Left lung (tissue), 10 donors: ENCODE results near the gene SLC34A3. TPM values are rescaled to one million over a fixed set of nuclear protein-coding genes. Genes with fewer than 3 reads are reported as not detected.

Experiments used
- ATAC-seq: fragments of 200-7000 bp; cut with Tn5 transposase; one replicate; pipeline ENCODE4 v1.9.1; 2020; ENCODE audit warnings: moderate library complexity
- DNase-seq, 4 donors: peaks; one replicate each; pipeline ENCODE4 v3.0.0-alpha.2; 2013 to 2020
- H3K27ac ChIP-seq, 2 donors: fragments of 200-600 bp; sonication (generic) in 1 of 2; one replicate each; pipeline versions ENCODE4 v1.5.0 to v1.8.0; 2020 to 2021
- H3K27me3 ChIP-seq, 2 donors: fragments of 200-600 bp; sonication (generic) in 1 of 2; one replicate each; pipeline versions ENCODE4 v1.5.0 to v1.8.0; 2020 to 2021
- H3K36me3 ChIP-seq, 2 donors: fragments of 200-600 bp; sonication (generic) in 1 of 2; one replicate each; pipeline versions ENCODE4 v1.5.0 to v1.8.0; 2020 to 2021
- H3K4me1 ChIP-seq, 2 donors: fragments of 200-600 bp; one replicate each; pipeline ENCODE4 v1.8.0; 2021
- H3K4me3 ChIP-seq, 2 donors: fragments of 200-600 bp; sonication (generic) in 1 of 2; one replicate each; pipeline versions ENCODE4 v1.5.0 to v1.8.0; 2020 to 2021; ENCODE audit warnings: mild to moderate bottlenecking in 1 of 2
- H3K9me3 ChIP-seq, 2 donors: fragments of 200-600 bp; sonication (generic) in 1 of 2; one replicate each; pipeline versions ENCODE4 v1.5.0 to v1.8.0; 2020 to 2021
- intact Hi-C, 2 donors: fragments of 100-400 bp; cut with DNase I; formaldehyde crosslinking; loops; one replicate each; pipeline versions ENCODE4 v1.11.2 to v1.14.2; 2022
- polyA plus RNA-seq, 6 donors: library from polyadenylated mRNA; unstranded; fragments of 120-200 nt; gene quantifications; one replicate each; pipeline ENCODE4 v1.2.1, GENCODE V29; 2013; ENCODE audit not compliant: insufficient read length in 6 of 6
- total RNA-seq, 2 donors: library from RNA; stranded (reverse); fragmentation: NEBNext Ultra II Directional; extraction: Animal tissue kit (Norgen Biotek cat#: 25700); gene quantifications; one replicate each; pipeline ENCODE4 v1.2.1, GENCODE V29; 2021
- TF ChIP-seq, protein P1 (sequence below), 2 donors: fragments of 200-600 bp; sonication (generic) in 1 of 2; IDR thresholded peaks; one replicate each; pipeline versions ENCODE4 v1.5.0 to v1.8.0; 2021; ENCODE audit warnings: antibody characterized with exemption in 2 of 2
- donor health status: DM: no; HTN: yes; CAD: no.
- donor health status: DM: no; HTN: no; CAD: no.

The SLC34A3 gene
- total and polyA plus RNA-seq, 8 donors: 0.12 to 2.8 (median 1.7) TPM; not detected in 1

DNA sequence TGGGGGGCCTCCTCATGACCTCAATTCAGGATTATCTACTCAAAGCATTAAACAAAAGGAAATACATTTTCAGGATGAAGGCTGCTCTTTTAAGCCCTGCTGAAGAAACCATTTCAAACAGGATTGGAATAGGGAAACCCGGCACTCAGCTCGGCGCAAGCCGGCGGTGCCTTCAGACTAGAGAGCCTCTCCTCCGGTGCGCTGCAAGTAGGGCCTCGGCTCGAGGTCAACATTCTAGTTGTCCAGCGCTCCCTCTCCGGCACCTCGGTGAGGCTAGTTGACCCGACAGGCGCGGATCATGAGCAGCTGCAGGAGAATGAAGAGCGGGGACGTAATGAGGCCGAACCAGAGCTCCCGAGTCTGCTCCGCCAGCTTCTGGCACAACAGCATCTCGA is 26.0 kb upstream of the SLC34A3 start:
- ATAC-seq (no peak), DNase-seq (no peak)
- Histone ChIP-seq H3K9me3 (no peaks in the 10 kb centered on the region), H3K4me1 (peaks cover 21 to 64% of the 10 kb centered on the region in 2 donors), H3K27me3 (peaks cover 0 to under 1% of the 10 kb centered on the region in 2 donors), H3K27ac (peak overlapping the region in 1 of 2 donors; percentile 86), H3K36me3 (peaks cover 0 to 15% of the 10 kb centered on the region in 2 donors), H3K4me3 (peak overlapping the region; percentile 96 to 99)
- TF ChIP-seq, protein P1, sequence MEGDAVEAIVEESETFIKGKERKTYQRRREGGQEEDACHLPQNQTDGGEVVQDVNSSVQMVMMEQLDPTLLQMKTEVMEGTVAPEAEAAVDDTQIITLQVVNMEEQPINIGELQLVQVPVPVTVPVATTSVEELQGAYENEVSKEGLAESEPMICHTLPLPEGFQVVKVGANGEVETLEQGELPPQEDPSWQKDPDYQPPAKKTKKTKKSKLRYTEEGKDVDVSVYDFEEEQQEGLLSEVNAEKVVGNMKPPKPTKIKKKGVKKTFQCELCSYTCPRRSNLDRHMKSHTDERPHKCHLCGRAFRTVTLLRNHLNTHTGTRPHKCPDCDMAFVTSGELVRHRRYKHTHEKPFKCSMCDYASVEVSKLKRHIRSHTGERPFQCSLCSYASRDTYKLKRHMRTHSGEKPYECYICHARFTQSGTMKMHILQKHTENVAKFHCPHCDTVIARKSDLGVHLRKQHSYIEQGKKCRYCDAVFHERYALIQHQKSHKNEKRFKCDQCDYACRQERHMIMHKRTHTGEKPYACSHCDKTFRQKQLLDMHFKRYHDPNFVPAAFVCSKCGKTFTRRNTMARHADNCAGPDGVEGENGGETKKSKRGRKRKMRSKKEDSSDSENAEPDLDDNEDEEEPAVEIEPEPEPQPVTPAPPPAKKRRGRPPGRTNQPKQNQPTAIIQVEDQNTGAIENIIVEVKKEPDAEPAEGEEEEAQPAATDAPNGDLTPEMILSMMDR (IDR thresholded peaks at IDR 0.05): no peak
- intact Hi-C loops: no loop called here

DNA sequence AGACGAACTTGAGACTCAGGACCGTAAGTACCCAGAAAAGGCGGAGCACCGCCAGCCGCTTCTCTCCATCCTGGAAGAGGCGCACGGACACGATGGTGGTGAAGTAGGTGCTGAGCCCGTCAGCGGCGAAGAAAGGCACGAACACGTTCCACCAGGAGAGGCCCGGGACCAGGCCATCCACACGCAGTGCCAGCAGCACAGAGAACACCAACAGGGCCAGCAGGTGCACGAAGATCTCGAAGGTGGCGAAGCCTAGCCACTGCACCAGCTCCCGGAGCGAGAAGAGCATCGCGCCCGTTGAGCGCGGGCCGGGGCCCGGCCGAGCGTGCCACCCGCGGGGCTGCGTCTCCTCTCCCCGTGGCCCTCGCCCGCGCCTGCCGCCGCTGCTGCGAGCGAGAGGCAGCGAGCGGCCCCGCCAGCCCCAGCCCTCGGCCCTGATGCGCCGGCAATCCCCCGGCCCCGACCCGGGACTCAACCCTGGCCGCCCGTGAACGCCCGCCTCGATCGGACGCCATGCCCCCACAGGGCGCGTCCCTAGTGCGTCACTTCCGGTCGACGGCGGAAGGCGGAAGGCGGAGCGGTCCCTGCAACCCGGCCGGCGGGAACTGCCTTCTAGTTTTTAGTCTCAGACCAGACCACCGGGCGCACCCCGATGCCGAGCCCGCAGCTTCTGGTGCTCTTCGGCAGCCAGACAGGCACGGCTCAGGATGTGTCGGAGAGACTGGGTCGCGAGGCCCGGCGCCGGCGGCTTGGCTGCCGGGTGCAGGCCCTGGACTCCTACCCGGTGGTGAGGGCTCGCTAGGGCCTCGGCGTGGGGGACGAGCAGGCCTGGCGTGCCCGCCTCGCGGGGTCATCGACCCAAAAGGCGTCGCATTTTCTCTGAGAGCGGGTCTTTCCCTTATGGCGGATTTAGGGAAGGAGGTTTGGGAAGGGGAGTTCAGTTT is 25.3 kb upstream of the SLC34A3 start, which contains the start of the genes NDOR1 and TMEM203:
Gene NDOR1, plus strand, starts transcription at position 575 of the 944 bp plus-strand sequence. Its CDS starts 78 bp downstream, at position 653.
Gene TMEM203, minus strand, starts transcription at position 523 of the 944 bp plus-strand sequence. Its CDS starts 234 bp downstream, at position 289.
- DNase-seq: peak; percentile 85 to 99 (median 94)
- peak within 1 kb of the TSS; percentile 30 to 86 for H3K27ac ChIP-seq
- H3K36me3 ChIP-seq: peaks cover 0 to 22% of the 10 kb centered on the region in 2 donors
- no peaks in the 10 kb centered on the region for H3K27me3 ChIP-seq
- intact Hi-C loops: no loop called here
- TF ChIP-seq, protein P1 (IDR thresholded peaks at IDR 0.05): no peak
- ATAC-seq: peak; percentile 62
- H3K4me1 ChIP-seq: peaks cover 21 to 62% of the 10 kb centered on the region in 2 donors
- no peaks in the 10 kb centered on the region for H3K9me3 ChIP-seq
- peak within 1 kb of the TSS; percentile 96 to 99 for H3K4me3 ChIP-seq

DNA sequence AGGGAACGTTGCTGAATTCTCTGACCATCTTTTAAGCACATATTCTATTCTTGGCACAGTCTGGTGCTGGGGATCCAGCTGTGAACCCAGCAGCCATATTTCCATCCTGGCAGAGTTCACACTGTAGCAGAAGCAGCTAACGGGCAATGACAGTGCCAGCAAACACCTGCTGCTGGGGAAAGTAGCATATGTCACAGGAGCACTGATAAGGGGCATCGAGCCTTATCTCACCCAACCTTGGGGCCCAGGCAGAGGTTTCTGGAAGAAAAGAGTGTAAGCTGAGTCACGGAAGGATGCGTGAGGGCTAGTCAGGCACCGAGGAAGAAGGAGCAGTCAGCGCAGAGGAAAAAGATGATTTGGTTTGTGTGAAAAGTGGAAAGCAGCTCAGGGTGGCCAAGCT is 24.1 kb upstream of the SLC34A3 start:
- Histone ChIP-seq H3K4me3 (peak overlapping the region in 1 of 2 donors; percentile 96), H3K27me3 (no peaks in the 10 kb centered on the region), H3K36me3 (peaks cover 0 to 23% of the 10 kb centered on the region in 2 donors), H3K4me1 (peaks cover 21 to 56% of the 10 kb centered on the region in 2 donors), H3K27ac (no peak overlapping the region), H3K9me3 (no peaks in the 10 kb centered on the region)
- intact Hi-C loops: no loop called here
- TF ChIP-seq, protein P1 (IDR thresholded peaks at IDR 0.05): no peak
- ATAC-seq (no peak), DNase-seq (no peak)

DNA sequence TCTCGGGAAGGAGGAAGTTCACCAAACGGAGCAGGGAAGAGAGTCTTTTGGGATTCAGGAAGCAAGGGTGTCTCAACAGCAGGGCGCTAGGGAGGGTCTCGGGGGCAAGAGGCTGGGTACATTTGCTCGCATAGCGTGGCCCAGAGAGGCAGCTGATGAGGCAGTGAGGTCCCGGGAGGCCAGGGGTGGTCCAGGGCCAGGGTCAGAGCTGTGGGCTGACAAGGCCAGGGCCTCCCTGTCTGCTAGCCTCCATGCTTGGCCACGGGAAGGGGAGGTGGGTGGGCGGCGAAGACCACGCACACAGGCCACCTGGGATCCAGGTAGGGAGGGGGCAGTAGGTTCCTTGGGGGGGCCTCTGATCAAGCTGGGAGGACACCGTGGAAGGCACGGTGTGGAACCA is 19.2 kb upstream of the SLC34A3 start:
- Histone ChIP-seq H3K27me3 (no peaks in the 10 kb centered on the region), H3K36me3 (peaks cover 0 to 55% of the 10 kb centered on the region in 2 donors), H3K9me3 (no peaks in the 10 kb centered on the region), H3K4me3 (no peak overlapping the region), H3K4me1 (peaks cover 2 to 14% of the 10 kb centered on the region in 2 donors), H3K27ac (no peak overlapping the region)
- no peak for ATAC-seq
- DNase-seq: no peak
- TF ChIP-seq, protein P1 (IDR thresholded peaks at IDR 0.05): no peak
- intact Hi-C loops: no loop called here

DNA sequence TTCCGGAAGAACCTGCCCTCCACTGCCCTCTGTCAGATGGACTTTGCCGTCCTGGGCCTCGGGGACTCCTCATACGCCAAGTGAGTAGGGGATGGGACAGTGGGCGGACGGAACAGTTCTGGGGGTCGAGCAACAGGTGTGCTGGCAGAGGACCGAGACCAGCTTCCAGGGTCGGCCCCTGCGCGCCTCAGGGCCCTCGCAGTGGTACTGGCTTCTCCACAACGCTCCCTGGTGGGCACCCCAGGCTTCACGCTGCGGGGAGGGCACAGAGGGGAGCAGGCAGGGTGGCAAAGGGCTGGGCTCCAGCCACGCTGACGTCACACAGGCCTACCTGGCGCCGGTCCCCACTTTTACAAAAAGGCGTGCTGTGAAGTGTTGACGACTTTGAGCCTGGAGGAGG is 18.2 kb upstream of the SLC34A3 start:
- no peak for DNase-seq
- no peak for ATAC-seq
- H3K27me3 ChIP-seq: no peaks in the 10 kb centered on the region
- H3K4me3 ChIP-seq: no peak overlapping the region
- peaks cover 2 to 12% of the 10 kb centered on the region in 2 donors for H3K4me1 ChIP-seq
- TF ChIP-seq, protein P1 (IDR thresholded peaks at IDR 0.05): no peak
- intact Hi-C loops: no loop called here
- H3K27ac ChIP-seq: no peak overlapping the region
- H3K9me3 ChIP-seq: no peaks in the 10 kb centered on the region
- peaks cover 0 to 56% of the 10 kb centered on the region in 2 donors for H3K36me3 ChIP-seq
